K562 (cell line): Measurements from ENCODE around the gene SULT6B1. TPM values are rescaled to one million over a fixed set of nuclear protein-coding genes. Genes with fewer than 3 reads are reported as not detected.

Experiments
- ARNT ChIP-seq, 2 experiments: fragments of 450-650 bp; IDR thresholded peaks; 2 replicates each; pipeline ENCODE4 v1.6.1; 2016; ENCODE audit warnings: mild to moderate bottlenecking in 1 of 2
- BDP1 ChIP-seq: IDR thresholded peaks from 3 replicates; pipeline ENCODE4 v1.6.1; 2011; ENCODE audit not compliant: insufficient read length, insufficient read depth
- BRD9 ChIP-seq: fragments of 450-650 bp; IDR thresholded peaks from 2 replicates; pipeline ENCODE4 v1.6.1; 2018; ENCODE audit warnings: low read depth; ENCODE audit not compliant: partially characterized antibody
- GATA2 ChIP-seq: sonication (generic); formaldehyde crosslinking; IDR thresholded peaks from 2 replicates; pipeline ENCODE4 v1.4.0; 2020; ENCODE audit warnings: mild to moderate bottlenecking, missing genetic modification reagents
- HLTF ChIP-seq: fragments of 450-650 bp; IDR thresholded peaks from 2 replicates; pipeline ENCODE4 v1.6.1; 2016
- HMG20B ChIP-seq: fragments of 250-450 bp; sonication (Bioruptor Pico); IDR thresholded peaks from 2 replicates; pipeline ENCODE4 v1.5.0; 2021; ENCODE audit warnings: mild to moderate bottlenecking
- MTF1 ChIP-seq: fragments of 250-450 bp; sonication (Bioruptor Pico); IDR thresholded peaks from 2 replicates; pipeline ENCODE4 v1.9.0; 2021; ENCODE audit warnings: moderate library complexity, mild to moderate bottlenecking, inconsistent platforms, borderline replicate concordance
- NCOA6 ChIP-seq: fragments of 450-650 bp; IDR thresholded peaks from 2 replicates; pipeline ENCODE4 v1.6.1; 2017; ENCODE audit warnings: mild to moderate bottlenecking
- NFXL1 ChIP-seq: fragments of 450-650 bp; formaldehyde crosslinking; IDR thresholded peaks from 2 replicates; pipeline ENCODE4 v1.4.0; 2021; ENCODE audit warnings: mild to moderate bottlenecking
- POLR2B ChIP-seq: fragments of 450-650 bp; IDR thresholded peaks from 2 replicates; pipeline ENCODE4 v1.6.1; 2018; ENCODE audit warnings: low read depth; ENCODE audit not compliant: partially characterized antibody
- POU5F1 ChIP-seq: fragments of 150-350 bp; IDR thresholded peaks from 2 replicates; pipeline ENCODE4 v1.6.1; 2014; ENCODE audit warnings: borderline replicate concordance, low read length, low read depth, mild to moderate bottlenecking; ENCODE audit not compliant: partially characterized antibody
- SP1 ChIP-seq: sonication (generic); formaldehyde crosslinking; IDR thresholded peaks from 2 replicates; pipeline ENCODE4 v1.8.1; 2022; ENCODE audit warnings: mild to moderate bottlenecking, missing genetic modification reagents
- TEAD4 ChIP-seq, 2 experiments: sonication (generic) in 1 of 2; formaldehyde crosslinking in 1 of 2; IDR thresholded peaks; 2 replicates each; pipeline versions ENCODE4 v1.6.1 to v1.8.0; 2012 to 2022; ENCODE audit warnings: borderline replicate concordance in 1 of 2, inconsistent platforms in 1 of 2, low read length in 1 of 2, mild to moderate bottlenecking in 1 of 2, missing genetic modification reagents in 1 of 2
- ZNF316 ChIP-seq: fragments of 450-650 bp; IDR thresholded peaks from 2 replicates; pipeline ENCODE4 v1.6.1; 2016
- ZNF444 ChIP-seq: fragments of 250-450 bp; sonication (Bioruptor Pico); IDR thresholded peaks from 2 replicates; pipeline ENCODE4 v1.4.0; 2020; ENCODE audit warnings: mild to moderate bottlenecking, moderate library complexity
- ZNF77 ChIP-seq: fragments of 250-450 bp; sonication (Bioruptor Pico); IDR thresholded peaks from 2 replicates; pipeline ENCODE4 v1.5.0; 2020
- polyA plus RNA-seq, 8 experiments: library from polyadenylated mRNA; depleted of rRNA in 4 of 8; stranded (reverse) in 5 of 8; unstranded in 3 of 8; fragments of >200 nt; fragmentation: Nextera tagmentation in 2 of 8; fragmentation: Illumina TruSeq in 1 of 8; extraction: Ambion mirVana in 2 of 8; extraction: Trizol in 1 of 8; gene quantifications; 2 replicates each; pipeline versions ENCODE4 v1.2.1 to v1.2.3, GENCODE V29; 2011 to 2014; ENCODE audit warnings: inconsistent platforms in 1 of 8, missing spikeins in 1 of 8
- total RNA-seq, 7 experiments: library from RNA; depleted of rRNA in 6 of 7; stranded (reverse); fragments of >200 nt in 6 of 7; fragmentation: Illumina TruSeq in 2 of 7; extraction: Trizol in 2 of 7; gene quantifications; 2 replicates each; pipeline versions ENCODE4 v1.2.1 to v1.2.3, GENCODE V29; 2011 to 2021; ENCODE audit warnings: low replicate concordance in 1 of 7
- TF ChIP-seq, protein P1 (sequence below): fragments of 450-650 bp; conservative IDR thresholded peaks from 2 replicates; pipeline ENCODE4 v1.6.1; 2016; ENCODE audit warnings: missing genetic modification characterization, low read depth, mild to moderate bottlenecking, missing compliant biosample characterization, moderate library complexity
- TF ChIP-seq, protein P2 (sequence below): IDR thresholded peaks from 3 replicates; pipeline ENCODE4 v1.6.1; 2011; ENCODE audit warnings: borderline replicate concordance, mild to moderate bottlenecking; ENCODE audit not compliant: insufficient read length, insufficient read depth
- TF ChIP-seq, protein P3 (sequence below): fragments of 250-450 bp; sonication (Bioruptor Pico); IDR thresholded peaks from 2 replicates; pipeline ENCODE4 v1.8.0; 2021; ENCODE audit warnings: borderline replicate concordance, mild to moderate bottlenecking, moderate library complexity; ENCODE audit not compliant: poor library complexity, severe bottlenecking
- TF ChIP-seq, protein P4 (sequence below): sonication (generic); IDR thresholded peaks from 2 replicates; pipeline ENCODE4 v1.6.1; 2016
- TF ChIP-seq, protein P5 (sequence below): sonication (generic); formaldehyde crosslinking; IDR thresholded peaks from 2 replicates; pipeline ENCODE4 v1.8.0; 2023; ENCODE audit warnings: mild to moderate bottlenecking, missing genetic modification reagents
- TF ChIP-seq, protein P6 (sequence below): fragments of 250-450 bp; sonication (Bioruptor Pico); IDR thresholded peaks from 2 replicates; pipeline ENCODE4 v1.8.0; 2022; ENCODE audit warnings: inconsistent platforms

Gene SULT6B1
- total and polyA plus RNA-seq, 9 of the 15 experiments (the other 6 are each of a cell fraction or from before 2014, with no cell fraction given) = not detected

DNA sequence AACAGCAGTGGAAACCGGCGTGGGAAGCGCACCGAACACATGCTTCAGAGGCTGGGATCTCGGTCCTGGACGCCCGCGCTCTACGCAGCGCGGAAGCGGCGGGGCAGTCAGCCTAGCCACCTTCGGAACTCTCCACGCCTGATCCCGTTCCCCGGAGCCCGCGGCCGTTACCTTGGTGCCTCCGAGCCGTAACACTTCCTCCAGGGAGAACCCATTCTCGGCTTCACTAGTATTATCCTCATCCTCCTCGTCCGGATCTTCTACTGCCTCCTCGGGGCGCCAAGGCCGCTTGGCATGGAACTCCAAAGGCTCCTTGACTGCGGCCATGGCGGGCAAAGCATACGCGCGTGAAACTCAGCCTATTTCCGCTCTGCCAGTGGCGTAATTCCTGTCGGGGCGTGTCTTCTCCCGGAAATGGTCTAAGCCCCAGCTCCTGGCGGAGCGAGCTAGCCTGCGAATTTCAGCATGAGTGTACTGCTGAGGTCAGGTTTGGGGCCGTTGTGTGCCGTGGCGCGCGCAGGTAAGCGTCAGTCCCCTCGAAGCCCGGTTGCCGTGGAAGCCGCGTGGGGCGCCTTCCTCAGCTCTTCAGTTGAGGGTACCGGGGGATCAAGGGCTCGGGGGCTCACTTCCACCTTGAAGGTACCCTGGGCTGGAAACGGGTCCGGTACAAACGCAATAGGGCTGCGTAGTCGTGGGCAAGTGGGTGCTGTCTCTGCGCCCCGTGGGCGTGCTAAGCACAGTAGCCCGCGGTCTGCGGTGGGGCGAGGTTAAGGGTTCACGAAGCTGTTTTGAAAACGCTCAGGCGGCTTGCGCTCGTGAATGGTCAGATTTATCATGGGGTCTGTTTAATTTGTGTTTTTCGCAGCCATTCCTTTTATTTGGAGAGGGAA is 43.0 kb upstream of the SULT6B1 start, which contains the start of the genes CEBPZ and NDUFAF7 (continued):
- TF ChIP-seq, protein P1, sequence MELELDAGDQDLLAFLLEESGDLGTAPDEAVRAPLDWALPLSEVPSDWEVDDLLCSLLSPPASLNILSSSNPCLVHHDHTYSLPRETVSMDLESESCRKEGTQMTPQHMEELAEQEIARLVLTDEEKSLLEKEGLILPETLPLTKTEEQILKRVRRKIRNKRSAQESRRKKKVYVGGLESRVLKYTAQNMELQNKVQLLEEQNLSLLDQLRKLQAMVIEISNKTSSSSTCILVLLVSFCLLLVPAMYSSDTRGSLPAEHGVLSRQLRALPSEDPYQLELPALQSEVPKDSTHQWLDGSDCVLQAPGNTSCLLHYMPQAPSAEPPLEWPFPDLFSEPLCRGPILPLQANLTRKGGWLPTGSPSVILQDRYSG (tag) = no peak
- TF ChIP-seq, protein P2, sequence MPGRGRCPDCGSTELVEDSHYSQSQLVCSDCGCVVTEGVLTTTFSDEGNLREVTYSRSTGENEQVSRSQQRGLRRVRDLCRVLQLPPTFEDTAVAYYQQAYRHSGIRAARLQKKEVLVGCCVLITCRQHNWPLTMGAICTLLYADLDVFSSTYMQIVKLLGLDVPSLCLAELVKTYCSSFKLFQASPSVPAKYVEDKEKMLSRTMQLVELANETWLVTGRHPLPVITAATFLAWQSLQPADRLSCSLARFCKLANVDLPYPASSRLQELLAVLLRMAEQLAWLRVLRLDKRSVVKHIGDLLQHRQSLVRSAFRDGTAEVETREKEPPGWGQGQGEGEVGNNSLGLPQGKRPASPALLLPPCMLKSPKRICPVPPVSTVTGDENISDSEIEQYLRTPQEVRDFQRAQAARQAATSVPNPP = no peak
- TF ChIP-seq BDP1 (no peak), HMG20B (CRISPR knock-in tag) (no peak), ZNF316 (no peak), ZNF444 (no peak), BRD9 (no peak), TEAD4 (IDR thresholded peaks at IDR 0.05; ENCODE audit: low read length) (no peak), TEAD4 (CRISPR knock-in tag; IDR thresholded peaks at IDR 0.05; ENCODE audit: borderline replicate concordance) (no peak), ZNF77 (CRISPR knock-in tag) (no peak), HLTF (no peak), NCOA6 (no peak), GATA2 (CRISPR knock-in tag) (no peak), SP1 (CRISPR knock-in tag) (no peak), ARNT (IDR thresholded peaks at IDR 0.05) (no peak), NFXL1 (CRISPR knock-in tag) (no peak), POU5F1 (no peak), POLR2B (peak; percentile 93), MTF1 (no peak)
- TF ChIP-seq, protein P3, sequence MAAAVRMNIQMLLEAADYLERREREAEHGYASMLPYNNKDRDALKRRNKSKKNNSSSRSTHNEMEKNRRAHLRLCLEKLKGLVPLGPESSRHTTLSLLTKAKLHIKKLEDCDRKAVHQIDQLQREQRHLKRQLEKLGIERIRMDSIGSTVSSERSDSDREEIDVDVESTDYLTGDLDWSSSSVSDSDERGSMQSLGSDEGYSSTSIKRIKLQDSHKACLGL (CRISPR knock-in tag) = no peak
- TF ChIP-seq, protein P4, sequence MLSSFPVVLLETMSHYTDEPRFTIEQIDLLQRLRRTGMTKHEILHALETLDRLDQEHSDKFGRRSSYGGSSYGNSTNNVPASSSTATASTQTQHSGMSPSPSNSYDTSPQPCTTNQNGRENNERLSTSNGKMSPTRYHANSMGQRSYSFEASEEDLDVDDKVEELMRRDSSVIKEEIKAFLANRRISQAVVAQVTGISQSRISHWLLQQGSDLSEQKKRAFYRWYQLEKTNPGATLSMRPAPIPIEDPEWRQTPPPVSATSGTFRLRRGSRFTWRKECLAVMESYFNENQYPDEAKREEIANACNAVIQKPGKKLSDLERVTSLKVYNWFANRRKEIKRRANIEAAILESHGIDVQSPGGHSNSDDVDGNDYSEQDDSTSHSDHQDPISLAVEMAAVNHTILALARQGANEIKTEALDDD = no peak
- TF ChIP-seq, protein P5, sequence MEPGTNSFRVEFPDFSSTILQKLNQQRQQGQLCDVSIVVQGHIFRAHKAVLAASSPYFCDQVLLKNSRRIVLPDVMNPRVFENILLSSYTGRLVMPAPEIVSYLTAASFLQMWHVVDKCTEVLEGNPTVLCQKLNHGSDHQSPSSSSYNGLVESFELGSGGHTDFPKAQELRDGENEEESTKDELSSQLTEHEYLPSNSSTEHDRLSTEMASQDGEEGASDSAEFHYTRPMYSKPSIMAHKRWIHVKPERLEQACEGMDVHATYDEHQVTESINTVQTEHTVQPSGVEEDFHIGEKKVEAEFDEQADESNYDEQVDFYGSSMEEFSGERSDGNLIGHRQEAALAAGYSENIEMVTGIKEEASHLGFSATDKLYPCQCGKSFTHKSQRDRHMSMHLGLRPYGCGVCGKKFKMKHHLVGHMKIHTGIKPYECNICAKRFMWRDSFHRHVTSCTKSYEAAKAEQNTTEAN (CRISPR knock-in tag) = 0 out of 2 replicates have a peak, but pooled peaks have one; percentile 45
- TF ChIP-seq, protein P6, sequence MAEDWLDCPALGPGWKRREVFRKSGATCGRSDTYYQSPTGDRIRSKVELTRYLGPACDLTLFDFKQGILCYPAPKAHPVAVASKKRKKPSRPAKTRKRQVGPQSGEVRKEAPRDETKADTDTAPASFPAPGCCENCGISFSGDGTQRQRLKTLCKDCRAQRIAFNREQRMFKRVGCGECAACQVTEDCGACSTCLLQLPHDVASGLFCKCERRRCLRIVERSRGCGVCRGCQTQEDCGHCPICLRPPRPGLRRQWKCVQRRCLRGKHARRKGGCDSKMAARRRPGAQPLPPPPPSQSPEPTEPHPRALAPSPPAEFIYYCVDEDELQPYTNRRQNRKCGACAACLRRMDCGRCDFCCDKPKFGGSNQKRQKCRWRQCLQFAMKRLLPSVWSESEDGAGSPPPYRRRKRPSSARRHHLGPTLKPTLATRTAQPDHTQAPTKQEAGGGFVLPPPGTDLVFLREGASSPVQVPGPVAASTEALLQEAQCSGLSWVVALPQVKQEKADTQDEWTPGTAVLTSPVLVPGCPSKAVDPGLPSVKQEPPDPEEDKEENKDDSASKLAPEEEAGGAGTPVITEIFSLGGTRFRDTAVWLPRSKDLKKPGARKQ (CRISPR knock-in tag) = no peak
